ELR (cell line): ENCODE measurements around the gene HACD2.

Source experiments
- DNase-seq: peaks from one replicate; pipeline ENCODE4 v3.0.0-alpha.2; 2015; ENCODE audit warnings: low read depth

HACD2 gene

DNA sequence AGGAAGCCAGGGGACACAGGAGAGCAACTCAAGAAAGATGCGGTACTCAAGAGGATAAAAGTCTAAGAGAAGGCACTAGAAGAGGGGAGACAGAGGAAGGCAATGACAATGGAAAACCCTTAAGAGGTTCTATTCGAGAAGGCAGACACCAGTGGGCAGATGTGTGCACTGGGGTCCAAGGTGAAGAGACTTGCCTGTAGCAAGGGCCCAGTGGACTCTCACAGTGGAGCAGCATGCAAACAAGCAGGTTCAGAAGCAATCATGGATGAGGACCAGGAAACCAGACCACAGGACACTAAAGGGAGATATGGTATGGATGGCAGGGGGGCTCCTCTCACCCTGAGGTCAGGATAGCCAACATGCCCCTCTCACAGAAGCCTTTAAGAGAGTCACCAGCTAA, 138.6 kb downstream of the HACD2 start:
- no peak for DNase-seq

DNA sequence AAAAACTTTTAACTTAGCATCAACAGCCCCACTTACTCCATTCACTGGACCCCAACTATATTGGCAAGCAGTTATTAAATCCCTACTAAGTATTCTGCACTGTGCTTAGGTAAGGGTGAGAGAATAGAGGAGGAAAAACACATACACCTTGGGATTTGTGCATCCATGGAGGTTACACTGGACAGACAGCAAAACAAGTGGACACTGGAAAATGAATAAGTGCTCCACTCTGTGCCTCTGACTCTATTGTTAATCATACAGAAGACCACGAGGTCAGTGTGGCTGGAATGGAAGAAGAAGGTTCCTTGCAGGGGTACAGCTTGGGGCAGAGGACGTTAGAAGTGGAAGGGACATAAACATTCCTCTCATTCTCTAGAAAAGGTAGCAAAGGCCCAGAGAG, 139.2 kb downstream of the HACD2 start:
- no peak for DNase-seq

DNA sequence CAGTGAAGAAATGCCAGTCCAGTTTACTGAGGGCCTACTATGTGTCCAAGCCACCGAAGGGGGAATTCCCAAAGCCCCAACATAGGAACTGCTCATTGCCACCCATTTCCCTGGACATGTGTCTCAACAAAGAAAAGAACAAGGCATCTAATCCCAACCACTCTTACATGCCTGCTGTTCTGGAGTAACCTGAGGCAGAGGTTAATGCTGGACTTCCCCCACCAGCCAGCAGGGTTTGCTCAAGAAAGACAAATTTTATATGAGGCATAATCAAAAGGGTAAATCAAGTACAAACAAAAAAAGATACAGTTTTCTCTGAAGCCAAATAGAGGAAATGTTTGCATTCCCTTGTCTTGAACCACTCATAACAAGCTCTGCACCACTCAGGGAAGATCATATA, 140.1 kb downstream of the HACD2 start:
- no peak for DNase-seq

DNA sequence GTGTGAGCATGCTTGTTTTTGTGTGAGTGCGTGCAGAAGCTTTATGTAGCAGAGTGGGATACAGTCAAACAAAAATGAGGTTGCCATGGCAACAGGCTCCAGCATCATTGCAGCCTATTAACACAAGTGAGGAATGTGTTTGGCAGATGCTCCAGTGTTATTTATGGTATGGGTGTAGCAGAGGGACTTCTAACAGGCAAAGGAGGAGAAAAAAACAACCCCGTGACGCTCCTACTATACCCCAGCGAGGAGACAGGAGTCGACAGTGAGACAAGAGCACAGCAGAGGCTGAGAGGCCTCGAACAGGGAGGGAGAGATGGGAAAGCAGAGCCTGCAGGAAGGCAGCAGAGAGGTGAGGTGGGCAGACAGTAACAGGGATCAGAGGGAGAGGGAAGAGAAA, 140.8 kb downstream of the HACD2 start:
- DNase-seq = no peak

DNA sequence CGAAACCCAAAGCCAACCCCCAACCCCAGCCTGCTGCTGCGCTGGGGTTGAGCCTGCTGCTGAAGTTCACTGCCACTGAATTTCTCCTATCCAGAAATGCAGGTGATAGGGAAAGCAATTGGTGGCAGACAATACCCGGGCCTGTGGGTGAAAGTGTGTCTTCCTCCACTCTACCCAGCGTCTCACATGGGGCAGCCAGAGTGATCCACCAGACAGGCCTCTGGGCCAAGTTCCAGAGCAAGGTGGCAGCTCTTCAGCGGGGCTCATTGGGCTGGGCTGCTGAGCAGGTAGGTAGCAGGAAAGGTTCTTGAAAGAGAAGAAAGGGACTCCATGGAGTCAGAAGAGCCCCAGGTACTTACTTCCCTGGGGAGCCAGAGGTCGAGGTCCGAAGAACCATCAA, 141.9 kb downstream of the HACD2 start:
- no peak for DNase-seq

DNA sequence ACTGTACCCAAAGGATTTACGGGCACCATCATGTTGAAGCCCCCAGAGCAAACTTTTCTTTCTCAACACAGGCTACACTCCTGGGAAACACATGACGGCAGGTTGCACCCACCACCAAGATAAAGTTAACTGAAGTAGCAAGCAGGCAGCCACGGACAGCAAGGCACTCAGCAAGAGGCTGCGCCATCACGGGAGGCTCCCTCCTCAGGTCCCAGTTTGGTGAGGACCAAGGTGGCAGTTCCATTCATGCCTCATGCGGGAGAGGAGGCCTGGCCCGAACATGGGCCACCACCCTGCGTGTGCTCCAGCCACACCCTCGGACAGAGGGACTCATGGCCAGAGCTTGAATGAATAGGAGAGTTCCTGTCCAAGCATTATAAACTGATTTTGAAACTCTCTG, 142.7 kb downstream of the HACD2 start:
- no peak for DNase-seq
